8988T (cell line): ENCODE data around the gene LIPE.

ENCODE experiments used
- DNase-seq: peaks from one replicate; pipeline ENCODE4 v3.0.0; 2011

Gene LIPE

GRCh38 chr19:42352301-42353259, 74.6 kb downstream of the LIPE start:
- DNase-seq: no peak
